ENCODE data around the gene TAX1BP1. TPM values are rescaled to one million over a fixed set of nuclear protein-coding genes. Genes with fewer than 3 reads are reported as not detected.
"Not testable (repeated sequence)": the region's sequence is repeated elsewhere in the genome, so short reads cannot be mapped to it uniquely, and the experiment has no call there.

TAX1BP1 gene
- total RNA-seq, 1 donor = 112 TPM

DNA sequence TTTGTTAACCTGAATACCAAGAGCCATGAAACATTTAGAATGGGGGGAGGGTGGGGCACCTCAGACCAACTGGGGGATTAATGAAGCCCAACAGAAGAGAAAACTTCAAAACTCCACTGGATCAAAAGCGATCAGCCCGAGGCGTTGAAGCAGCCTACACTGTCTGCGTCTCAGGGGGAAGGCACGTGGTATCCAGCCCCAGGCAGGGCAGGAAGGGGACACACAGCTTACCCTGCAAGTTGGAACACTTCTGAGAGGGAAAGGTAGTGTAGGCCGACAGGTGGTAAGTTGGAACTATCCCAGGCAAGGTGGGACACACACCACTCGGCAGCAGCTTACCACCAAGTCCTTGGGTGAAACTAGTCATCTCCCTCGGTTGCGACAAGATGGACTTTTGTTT, 102.9 kb downstream of the TAX1BP1 start:
- H3K9me3 ChIP-seq (ENCODE audit: low read depth, low read length) = no peaks in the 10 kb centered on the region
- no peaks in the 10 kb centered on the region for H3K27me3 ChIP-seq (ENCODE audit: insufficient read depth, low read length)
- no peak overlapping the region for H2AFZ ChIP-seq (ENCODE audit: low read length)
- H3K4me3 ChIP-seq (ENCODE audit: insufficient read depth, low read length) = no peak overlapping the region
- TF ChIP-seq, protein P1, sequence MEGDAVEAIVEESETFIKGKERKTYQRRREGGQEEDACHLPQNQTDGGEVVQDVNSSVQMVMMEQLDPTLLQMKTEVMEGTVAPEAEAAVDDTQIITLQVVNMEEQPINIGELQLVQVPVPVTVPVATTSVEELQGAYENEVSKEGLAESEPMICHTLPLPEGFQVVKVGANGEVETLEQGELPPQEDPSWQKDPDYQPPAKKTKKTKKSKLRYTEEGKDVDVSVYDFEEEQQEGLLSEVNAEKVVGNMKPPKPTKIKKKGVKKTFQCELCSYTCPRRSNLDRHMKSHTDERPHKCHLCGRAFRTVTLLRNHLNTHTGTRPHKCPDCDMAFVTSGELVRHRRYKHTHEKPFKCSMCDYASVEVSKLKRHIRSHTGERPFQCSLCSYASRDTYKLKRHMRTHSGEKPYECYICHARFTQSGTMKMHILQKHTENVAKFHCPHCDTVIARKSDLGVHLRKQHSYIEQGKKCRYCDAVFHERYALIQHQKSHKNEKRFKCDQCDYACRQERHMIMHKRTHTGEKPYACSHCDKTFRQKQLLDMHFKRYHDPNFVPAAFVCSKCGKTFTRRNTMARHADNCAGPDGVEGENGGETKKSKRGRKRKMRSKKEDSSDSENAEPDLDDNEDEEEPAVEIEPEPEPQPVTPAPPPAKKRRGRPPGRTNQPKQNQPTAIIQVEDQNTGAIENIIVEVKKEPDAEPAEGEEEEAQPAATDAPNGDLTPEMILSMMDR (IDR thresholded peaks at IDR 0.05; ENCODE audit: extremely low read depth, low read depth, low read length) = no peak
- H3K36me3 ChIP-seq (ENCODE audit: insufficient read depth, low read length) = peaks cover 17% of the 10 kb centered on the region
- no peak overlapping the region for H3K27ac ChIP-seq (ENCODE audit: low read depth, low read length)
- no peak overlapping the region for H3K4me2 ChIP-seq (ENCODE audit: insufficient read depth, low read length)
- no peaks in the 10 kb centered on the region for H3K4me1 ChIP-seq (ENCODE audit: insufficient read depth, low read length)
- DNase-seq (ENCODE audit: insufficient read length, low spot score, missing footprints) = no peak
- H3K79me2 ChIP-seq (ENCODE audit: insufficient read depth, low read length) = no peaks in the 10 kb centered on the region
- no peaks in the 10 kb centered on the region for H4K20me1 ChIP-seq (ENCODE audit: insufficient read depth, low read length)

DNA sequence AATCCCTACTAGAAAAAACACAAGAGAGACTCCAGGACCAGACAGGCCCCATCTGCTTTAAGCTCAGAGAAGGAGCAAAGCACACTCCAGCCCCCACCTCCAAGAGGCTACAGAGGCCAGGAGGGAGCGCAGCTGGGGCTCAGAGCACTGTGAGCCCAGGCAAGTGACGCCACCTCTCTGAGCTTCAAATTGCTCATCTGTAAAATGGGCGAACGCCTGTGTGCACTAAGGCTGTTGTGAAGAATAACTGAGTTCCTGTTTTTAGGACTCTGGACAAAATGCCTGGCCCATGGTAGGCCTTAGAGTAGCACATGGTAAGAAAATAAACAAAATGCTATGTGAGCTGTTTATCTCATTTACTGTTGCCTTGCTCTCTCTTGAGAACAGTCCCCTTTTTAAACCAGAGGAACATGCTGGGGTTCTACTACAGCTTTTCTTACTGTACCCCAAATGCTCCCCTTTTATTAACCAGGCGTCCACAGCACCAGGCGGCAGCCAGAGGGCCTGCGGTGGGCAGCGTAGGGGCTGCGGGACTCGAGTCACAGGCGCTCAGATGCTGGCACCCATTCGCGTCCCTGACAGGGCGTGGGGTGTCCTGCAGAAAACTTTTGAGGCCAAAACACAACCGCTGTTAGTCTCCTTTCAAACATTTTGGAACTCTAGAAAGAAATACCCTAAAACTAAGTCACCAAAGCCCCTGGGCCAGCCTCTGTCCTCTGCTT, 103.8 kb downstream of the TAX1BP1 start:
- TF ChIP-seq, protein P1 (IDR thresholded peaks at IDR 0.05; ENCODE audit: extremely low read depth, low read depth, low read length) = no peak
- peaks cover 17% of the 10 kb centered on the region for H3K36me3 ChIP-seq (ENCODE audit: insufficient read depth, low read length)
- H3K4me1 ChIP-seq (ENCODE audit: insufficient read depth, low read length) = no peaks in the 10 kb centered on the region
- H3K79me2 ChIP-seq (ENCODE audit: insufficient read depth, low read length) = no peaks in the 10 kb centered on the region
- no peak overlapping the region for H3K4me3 ChIP-seq (ENCODE audit: insufficient read depth, low read length)
- no peaks in the 10 kb centered on the region for H3K27me3 ChIP-seq (ENCODE audit: insufficient read depth, low read length)
- no peak overlapping the region for H3K27ac ChIP-seq (ENCODE audit: low read depth, low read length)
- no peak overlapping the region for H3K4me2 ChIP-seq (ENCODE audit: insufficient read depth, low read length)
- no peak for DNase-seq (ENCODE audit: insufficient read length, low spot score, missing footprints)
- no peaks in the 10 kb centered on the region for H4K20me1 ChIP-seq (ENCODE audit: insufficient read depth, low read length)
- no peaks in the 10 kb centered on the region for H3K9me3 ChIP-seq (ENCODE audit: low read depth, low read length)
- no peak overlapping the region for H2AFZ ChIP-seq (ENCODE audit: low read length)

DNA sequence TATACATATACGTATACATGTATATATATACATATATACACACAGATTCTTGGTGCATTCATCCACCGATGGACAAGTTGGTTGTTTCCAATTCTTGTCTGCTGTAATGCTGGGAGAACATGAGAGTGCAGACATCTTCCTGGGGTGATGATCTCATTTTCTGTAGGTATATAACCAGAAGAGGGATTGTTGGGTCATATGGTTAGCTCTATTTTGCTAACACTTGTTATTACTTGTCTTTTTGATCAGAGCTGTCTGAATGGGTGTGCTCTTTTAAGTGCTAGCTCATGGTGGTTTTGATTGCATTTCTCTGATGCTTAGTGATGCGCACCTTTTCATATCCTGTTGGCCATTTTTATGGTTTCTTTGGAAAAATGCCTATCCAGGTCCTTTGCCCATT, 106.4 kb downstream of the TAX1BP1 start:
- Histone ChIP-seq H3K4me1 (ENCODE audit: insufficient read depth, low read length) (no peaks in the 10 kb centered on the region), H3K27ac (ENCODE audit: low read depth, low read length) (no peak overlapping the region), H3K4me3 (ENCODE audit: insufficient read depth, low read length) (no peak overlapping the region), H3K36me3 (ENCODE audit: insufficient read depth, low read length) (no peaks in the 10 kb centered on the region), H3K79me2 (ENCODE audit: insufficient read depth, low read length) (no peaks in the 10 kb centered on the region), H3K27me3 (ENCODE audit: insufficient read depth, low read length) (no peaks in the 10 kb centered on the region), H3K9me3 (ENCODE audit: low read depth, low read length) (no peaks in the 10 kb centered on the region), H4K20me1 (ENCODE audit: insufficient read depth, low read length) (no peaks in the 10 kb centered on the region), H3K4me2 (ENCODE audit: insufficient read depth, low read length) (no peak overlapping the region), H2AFZ (ENCODE audit: low read length) (no peak overlapping the region)
- no peak for DNase-seq (ENCODE audit: insufficient read length, low spot score, missing footprints)
- TF ChIP-seq, protein P1 (IDR thresholded peaks at IDR 0.05; ENCODE audit: extremely low read depth, low read depth, low read length) = no peak

DNA sequence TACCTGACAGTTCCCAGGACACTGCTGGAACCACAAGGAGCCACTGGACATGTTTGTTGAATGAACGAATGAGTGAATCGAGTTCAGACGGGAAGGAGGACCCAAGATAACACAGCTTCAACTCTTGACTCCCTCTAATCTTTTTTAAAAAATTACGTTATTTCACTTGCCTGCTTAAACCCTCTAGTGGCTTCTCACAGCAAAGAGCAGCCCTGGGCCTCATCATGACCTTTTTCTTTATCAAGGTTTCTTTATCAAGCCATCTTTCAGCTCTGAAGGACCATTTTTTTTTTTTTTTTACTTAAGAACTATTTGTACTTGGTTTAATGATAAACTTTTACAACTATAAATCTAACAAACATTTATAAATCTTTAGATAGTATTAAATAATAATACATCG, 110.6 kb downstream of the TAX1BP1 start:
- DNase-seq (ENCODE audit: insufficient read length, low spot score, missing footprints) = no peak
- H3K4me3 ChIP-seq (ENCODE audit: insufficient read depth, low read length) = no peak overlapping the region
- H3K27ac ChIP-seq (ENCODE audit: low read depth, low read length) = no peak overlapping the region
- no peaks in the 10 kb centered on the region for H3K27me3 ChIP-seq (ENCODE audit: insufficient read depth, low read length)
- TF ChIP-seq, protein P1 (IDR thresholded peaks at IDR 0.05; ENCODE audit: extremely low read depth, low read depth, low read length) = no peak
- no peaks in the 10 kb centered on the region for H4K20me1 ChIP-seq (ENCODE audit: insufficient read depth, low read length)
- H2AFZ ChIP-seq (ENCODE audit: low read length) = no peak overlapping the region
- H3K4me2 ChIP-seq (ENCODE audit: insufficient read depth, low read length) = no peak overlapping the region
- no peaks in the 10 kb centered on the region for H3K79me2 ChIP-seq (ENCODE audit: insufficient read depth, low read length)
- no peaks in the 10 kb centered on the region for H3K9me3 ChIP-seq (ENCODE audit: low read depth, low read length)
- H3K4me1 ChIP-seq (ENCODE audit: insufficient read depth, low read length) = no peaks in the 10 kb centered on the region
- no peaks in the 10 kb centered on the region for H3K36me3 ChIP-seq (ENCODE audit: insufficient read depth, low read length)

DNA sequence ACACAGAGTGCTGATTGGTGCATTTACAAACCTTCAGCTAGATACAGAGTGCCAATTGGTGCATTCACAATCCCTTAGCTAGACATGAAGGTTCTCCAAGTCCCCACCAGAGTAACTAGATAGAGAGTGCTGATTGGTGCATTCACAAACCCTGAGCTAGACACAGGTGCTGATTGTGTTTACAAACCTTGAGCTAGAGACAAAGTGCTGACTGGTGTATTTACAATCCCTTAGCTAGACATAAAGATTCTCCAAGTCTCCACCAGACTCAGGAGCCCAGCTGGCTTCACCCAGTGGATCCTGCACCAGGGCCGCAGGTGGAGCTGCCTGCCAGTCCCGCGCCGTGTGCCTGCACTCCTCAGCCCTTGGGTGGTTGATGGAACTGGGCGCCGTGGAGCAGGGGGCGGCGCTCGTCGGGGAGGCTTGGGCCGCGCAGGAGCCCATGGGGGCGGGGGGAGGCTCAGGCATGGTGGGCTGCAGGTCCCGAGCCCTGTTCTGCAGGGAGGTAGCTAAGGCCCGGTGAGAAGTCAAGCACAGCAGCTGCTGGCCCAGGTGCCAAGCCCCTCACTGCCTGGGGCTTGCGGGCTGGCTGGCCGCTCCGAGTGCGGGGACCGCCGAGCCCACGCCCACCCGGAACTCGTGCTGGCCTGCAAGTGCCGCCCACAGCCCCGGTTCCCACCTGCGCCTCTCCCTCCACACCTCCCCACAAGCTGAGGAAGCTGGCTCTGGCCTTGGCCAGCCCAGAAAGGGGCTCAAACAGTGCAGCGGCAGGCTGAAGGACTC, 116.9 kb downstream of the TAX1BP1 start:
- H3K27me3 ChIP-seq (ENCODE audit: insufficient read depth, low read length); H3K4me1 ChIP-seq (ENCODE audit: insufficient read depth, low read length); H4K20me1 ChIP-seq (ENCODE audit: insufficient read depth, low read length); H3K4me2 ChIP-seq (ENCODE audit: insufficient read depth, low read length); H3K9me3 ChIP-seq (ENCODE audit: low read depth, low read length); H3K4me3 ChIP-seq (ENCODE audit: insufficient read depth, low read length); DNase-seq (ENCODE audit: insufficient read length, low spot score, missing footprints); H3K79me2 ChIP-seq (ENCODE audit: insufficient read depth, low read length); H2AFZ ChIP-seq (ENCODE audit: low read length); H3K36me3 ChIP-seq (ENCODE audit: insufficient read depth, low read length); H3K27ac ChIP-seq (ENCODE audit: low read depth, low read length): not testable (repeated sequence)

Data from osteoblast (primary cell).